SIG-M5 treated with dmso at 0.1 percent for 504 hours (cell line): ENCODE measurements around the gene PCBP4.

Source experiments
- DNase-seq: peaks from one replicate; lab custom pipeline; 2025; ENCODE audit not compliant: unreplicated experiment; lab: John Stamatoyannopoulos, UW

Gene PCBP4

DNA sequence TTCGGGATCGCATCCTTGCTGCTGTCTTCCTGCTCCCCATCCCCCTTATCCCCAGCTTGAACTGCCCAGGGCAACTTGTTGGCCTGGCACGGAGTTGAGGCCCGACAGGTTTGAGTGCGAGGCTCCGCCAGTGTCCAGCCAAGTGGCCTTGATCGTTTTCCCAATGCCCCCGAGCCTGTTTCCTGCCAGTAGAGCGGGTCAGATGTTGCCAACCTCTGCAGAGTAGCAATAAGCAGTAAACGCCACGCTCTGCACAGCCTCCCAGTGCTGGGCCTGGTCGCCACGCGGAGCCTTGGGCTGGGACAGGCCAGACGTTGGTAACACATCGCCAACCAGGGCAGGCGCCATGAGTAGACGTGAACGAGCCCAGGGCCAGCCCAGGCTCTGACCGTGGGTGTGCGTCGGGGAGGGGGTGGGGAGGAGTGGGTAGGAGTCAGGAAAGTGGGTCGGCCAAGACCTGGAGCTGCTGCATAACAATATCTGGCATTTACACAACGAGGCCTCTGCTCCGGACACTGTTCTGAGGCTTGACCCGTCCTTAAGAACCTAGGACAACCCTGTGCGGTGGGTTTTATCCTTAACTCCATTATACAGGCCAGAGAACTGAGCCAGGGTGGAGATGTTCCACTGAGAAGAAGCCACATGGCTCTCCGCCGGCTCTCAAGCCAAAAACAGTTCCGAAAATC lies 7.2 kb upstream of the PCBP4 start:
- DNase-seq, result no peak

DNA sequence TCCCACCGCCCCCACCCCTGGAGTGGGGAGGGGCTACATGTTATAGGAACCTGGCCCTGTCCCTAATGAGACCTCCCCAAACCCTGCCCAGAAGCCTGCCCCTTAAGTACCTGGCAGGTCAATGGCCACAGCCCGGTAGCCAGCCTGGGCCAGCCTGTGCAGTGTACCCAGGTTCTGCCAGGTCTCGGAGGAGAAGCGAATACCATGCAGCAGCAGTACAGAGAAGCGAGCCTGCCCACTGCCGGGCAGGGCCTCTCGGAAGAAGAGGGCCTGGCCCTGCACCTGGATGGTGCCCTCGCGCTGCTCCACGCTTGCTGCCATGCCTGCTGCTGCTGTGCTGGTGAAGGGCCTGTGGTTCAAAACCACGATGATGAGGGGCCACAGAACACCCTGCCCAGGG lies 4.1 kb upstream of the PCBP4 start:
- DNase-seq, result no peak

DNA sequence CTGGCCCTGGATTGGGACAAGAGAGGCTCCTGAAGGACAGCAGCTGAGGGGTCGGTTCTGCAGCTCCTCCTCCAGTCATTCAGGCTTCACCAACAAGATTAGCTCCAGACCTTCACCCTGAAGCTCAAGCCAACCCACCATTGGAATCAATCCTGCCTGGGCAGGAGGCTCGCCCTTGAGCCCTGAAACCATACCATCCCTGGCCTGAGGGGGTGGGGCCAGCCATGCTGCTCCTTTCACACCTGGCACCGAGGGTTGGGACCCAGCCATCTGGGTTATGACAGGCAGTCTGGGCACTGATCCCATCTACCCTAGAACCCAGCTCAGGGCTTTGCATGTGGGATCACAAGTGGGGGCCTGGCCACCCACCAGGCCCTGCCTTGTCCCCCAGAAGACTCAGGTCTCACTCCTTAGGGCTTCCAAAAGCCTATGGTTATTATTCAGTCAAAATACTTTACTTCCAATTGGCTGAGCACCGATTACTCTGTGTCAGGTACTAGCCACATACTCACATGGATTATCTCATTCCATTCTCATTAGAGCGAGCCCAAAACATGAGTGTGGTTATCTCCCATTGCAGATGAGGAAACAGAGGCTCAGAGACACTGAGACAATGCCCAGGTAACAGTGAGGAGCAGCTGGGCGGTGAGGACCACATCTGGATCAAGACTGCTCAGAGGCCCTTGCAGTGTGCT lies 3.5 kb upstream of the PCBP4 start:
- DNase-seq, result no peak

DNA sequence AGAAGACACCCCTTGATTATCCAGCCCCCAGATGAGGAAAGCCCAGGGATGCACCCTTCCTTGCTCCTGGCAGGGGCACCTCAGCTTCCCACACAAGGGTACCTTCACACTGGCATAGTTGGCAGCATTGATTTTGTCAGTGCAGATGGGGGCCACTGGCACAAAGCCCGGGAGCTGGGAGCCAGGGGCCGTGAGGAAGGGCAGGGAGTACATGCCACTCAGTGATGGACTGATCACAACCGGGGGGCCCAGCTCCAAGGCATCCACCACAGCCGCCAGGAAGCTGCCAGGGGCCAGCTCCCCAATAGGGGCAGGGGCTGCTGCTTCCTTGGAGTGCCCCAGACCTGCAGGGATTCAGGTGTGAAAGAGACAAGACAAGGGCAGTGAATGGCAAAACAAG lies 2.6 kb upstream of the PCBP4 start:
- no peak for DNase-seq

DNA sequence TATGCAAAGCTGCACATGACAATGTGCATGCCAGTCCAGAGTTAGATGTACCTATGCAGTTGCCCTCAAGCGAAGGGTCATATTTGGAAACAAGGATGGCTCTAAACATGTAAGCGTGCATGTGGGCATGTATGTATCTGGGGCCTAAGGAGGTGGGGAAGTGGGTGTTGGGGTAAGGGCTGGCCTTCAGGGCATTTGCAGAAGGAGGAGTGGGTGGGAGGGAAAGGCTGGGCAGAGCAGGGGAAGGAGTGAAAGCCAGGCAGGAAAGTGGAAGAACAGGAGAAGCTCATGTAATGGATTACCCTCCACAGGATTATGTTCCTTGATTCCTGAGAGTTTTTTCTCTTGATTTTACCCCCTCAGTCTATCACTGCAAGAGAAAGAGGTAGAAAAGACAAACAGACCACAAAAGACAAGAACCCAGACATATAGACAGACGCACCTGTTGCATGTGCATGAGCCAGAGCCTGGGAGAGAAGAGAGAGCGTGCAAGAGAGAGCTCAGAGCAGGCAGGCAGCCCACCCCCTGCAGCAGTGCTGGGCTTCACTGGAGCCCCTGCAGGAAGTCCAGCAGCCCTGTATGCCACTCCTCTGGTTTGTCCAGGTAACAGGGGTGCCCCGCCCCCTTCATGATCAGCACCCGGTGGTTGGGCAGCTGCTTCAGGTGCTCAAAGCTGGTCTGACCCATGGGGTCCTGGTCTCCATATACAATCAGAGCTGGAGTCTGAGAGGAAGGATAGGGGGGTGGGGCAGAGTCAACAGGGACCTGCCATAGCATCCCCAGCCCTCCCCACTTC lies 1.8 kb upstream of the PCBP4 start:
- DNase-seq, result no peak

DNA sequence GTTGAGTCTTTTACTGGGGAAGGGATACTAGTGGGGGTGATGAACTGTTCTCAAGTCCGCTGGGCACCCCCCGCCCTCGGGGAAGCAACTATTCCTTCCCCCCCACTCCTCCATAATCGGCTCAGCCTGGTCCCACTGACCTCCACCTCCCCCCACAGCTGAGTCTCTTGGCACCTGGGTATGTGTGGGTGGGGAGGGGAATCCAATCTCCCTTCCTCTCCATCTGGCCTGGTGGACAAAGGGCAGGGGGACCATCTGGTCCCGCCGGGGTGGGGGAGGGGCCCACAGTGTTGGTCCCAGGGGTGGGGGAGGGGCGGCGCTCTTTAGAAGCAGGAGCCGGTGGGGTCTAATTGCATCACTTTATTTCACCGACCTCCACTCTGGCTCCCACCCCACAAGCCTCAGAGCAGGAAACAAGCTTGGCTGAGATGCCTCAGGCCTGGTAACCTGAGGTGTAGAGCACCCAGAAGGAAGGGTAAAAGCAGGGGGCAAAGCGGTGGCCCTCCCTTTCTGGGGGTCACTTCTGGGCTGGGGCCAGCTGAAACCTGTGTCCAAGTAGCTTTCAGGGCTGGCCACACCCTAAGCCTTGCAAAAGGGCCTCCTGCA lies 1.0 kb upstream of the PCBP4 start:
- DNase-seq, result no peak

DNA sequence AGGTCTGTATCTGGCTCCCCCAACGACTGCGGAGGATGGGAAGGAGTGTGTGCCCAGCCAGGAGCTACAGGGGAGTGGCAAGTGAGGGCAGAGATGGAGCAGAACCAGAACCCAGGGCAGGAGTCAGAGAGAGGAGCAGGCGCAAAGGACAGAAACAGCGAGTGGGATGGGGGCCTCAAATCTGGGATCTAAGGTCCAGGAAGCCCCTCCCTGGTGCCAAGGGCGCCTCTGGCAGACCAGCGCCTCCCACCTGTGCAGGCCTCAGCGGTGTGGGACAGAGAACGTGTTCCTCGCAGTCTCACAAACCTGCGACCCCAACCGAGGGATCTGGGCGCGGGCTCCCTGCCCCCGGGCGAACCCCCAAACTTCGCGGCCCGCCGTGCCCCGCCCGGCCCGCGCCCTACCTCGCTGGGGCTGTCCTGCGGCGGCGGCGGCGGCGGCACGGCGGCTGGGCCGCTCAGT lies 301 bp downstream of the PCBP4 start:
- no peak for DNase-seq

DNA sequence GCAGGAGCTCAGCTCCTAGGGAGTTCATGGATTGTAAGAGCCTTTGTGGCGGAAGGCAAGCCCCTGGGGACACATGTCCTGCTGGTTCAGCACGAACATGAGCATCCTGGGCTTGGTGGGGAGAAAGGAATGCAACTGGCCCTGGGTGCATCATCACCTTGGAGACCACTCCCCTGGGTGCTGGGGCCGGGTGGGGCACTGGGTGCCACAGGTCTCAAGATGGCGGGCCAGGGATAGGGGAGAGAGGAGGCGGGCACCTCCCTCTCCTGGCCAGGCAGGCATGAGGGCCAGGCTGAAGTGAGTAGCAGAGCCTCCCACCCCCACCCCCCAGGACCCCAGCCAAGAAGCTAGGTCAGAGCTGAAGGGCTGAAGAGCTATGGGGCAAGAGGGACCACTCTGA lies 768 bp downstream of the PCBP4 start:
- no peak for DNase-seq

DNA sequence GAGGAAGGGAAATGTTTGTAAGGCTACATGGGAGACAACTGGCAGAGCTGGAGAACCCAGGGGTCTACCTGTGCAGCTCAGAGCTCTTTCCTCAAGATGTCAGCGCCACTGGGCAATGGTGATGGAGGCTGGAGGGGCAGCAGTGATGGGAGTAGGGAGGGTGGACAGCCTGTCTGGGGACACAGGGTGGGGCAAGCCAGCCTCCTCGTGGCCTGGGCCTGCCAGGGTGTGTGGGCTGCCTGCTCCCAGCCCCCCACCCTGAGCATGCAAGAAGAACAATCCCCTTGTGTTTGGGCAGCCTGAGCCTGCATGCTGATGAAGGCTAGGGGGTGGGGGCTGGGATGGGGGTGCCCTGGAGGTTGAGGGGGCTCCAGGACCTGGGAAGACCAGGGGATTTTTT lies 1.2 kb downstream of the PCBP4 start:
- no peak for DNase-seq

DNA sequence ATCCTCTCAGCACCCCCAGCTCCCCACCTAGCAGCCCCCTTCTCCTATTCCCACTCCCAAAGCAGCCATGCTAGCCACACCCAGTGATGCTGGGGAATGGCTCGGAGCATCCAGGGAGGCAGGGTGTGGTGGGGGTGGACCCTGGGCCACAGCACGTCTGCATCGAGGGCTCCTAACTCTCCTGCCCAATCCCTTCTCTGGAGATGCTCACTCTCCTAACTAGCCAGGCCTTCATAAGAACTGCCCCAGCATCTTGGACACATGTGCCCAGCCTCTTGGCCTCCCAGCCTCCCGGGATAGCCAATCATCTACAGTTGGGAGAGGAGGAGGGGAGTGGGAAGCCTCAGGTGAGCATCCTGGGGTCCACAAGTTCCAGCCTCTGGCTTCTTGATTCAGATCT lies 2.7 kb downstream of the PCBP4 start:
- no peak for DNase-seq

DNA sequence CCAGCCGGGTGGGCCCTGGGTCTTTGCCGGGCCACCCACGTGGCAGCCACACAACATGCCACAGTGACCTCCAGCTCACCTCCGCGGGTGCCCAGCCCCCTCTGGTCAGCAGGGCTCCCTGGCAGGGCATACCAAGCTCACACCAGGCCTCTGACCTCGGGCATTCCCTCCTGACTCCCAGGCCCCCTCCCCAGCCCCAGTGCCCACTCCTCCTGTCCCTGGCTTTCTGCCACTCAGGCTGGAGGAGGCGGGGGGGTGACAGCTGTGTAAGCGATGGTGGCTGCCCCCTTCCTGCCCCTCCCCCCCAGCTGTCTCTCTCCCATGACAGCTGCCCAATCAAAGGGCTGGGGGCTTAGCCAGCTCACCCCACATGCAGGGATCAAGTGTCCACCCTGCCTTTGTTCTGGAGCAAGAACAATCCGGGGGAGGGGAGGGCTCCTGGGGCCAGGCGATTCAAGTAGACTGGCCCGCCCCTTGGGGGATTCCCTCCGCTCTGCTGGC lies 3.3 kb downstream of the PCBP4 start:
- DNase-seq, result no peak

DNA sequence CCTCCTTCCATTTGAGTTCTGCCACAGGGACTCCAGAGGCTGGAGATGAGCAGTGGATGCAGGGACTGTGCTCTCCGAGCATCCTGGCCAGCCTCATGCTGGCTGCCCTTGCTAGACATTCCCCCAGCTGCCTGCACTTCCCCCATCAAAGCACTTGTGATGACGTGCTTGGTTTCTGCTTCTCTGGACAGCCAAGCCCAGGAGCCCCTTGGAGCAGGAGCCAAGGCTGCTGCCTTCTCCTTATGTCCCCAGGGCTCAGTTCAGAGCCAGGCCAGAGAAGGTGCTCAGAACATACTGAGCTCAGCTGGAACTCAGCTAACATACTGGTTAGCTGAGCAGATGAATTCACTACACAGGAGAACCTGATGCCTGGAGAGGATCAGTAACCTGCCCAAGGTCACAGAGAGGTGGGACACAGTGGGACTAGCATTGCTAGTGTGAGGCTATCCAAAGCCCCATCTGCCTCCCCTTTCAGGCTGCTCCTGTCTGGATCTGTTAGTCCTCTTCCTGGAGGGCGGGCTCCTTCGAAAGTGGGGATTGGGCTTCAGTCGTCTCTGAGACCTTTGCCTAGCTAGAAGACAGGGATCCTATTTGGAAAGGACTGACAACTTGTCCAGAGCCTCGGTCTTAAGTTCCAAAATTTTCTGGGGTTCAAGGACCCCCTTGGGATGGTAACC lies 4.3 kb downstream of the PCBP4 start:
- DNase-seq, result no peak

DNA sequence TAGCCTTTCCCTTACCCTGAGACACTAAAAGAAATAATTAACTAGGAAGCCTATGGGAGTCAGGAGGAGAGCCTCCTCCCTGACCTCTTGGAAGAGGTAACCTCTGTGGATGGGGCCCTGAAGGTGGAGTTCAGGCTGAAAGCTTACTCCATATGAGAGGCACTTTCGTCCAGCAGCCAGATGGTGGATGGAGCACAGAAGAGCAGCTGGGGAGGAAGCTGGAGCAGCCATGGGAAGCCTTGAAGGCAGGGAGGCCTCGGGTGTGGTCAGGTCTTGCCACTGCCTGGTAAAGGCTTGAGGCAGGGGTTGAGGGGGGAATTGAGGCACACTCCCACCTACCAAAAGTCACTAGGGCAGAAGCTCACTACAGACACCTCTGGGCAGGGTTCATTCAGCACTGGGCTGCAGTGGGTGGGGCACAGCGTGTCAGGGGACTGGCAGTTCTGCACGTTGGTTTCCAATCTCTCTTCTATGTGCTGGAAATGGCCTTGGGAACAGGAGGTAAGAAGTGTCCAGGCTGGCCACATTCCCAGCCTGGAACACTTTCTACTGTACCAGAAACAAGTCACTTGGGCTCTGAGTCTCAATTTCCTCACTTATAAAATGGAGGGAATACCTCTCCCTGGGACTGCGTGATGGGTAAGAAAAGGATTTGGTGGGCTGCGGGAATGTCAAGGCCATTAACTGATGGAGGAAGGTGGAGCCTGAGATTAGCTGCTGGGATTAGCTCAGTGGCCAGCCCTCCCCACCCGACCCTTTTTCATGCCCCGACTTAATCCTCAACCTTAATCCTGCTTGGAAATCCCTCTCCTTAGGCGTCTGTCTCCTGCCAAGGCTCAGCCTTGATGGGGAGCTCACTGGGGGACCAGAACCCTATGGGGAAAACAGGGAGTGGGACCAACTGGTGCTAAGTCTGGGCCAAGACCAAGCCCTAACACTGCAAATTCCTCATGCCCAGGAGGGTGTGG lies 5.4 kb downstream of the PCBP4 start:
- no peak for DNase-seq

DNA sequence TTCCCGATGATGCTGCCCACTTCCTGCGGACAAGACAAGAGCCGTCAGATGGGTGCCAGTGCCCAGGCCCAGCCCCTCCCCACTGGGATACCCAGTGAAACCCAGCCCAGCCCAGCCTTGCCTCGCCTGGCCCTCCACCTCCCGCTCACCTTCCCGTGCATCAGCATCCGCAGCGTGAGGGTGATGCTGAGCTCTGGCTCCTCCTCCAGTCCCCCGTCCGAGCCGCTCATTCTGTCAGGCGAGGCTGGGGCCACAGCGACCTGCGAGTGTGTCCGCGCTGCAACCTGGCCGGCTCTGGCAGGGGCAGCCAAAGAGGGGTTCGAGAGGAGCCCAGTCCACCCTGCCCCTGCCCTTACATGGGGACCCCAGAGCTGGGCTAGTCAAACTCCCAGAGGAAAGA lies 6.2 kb downstream of the PCBP4 start:
- DNase-seq, result no peak

DNA sequence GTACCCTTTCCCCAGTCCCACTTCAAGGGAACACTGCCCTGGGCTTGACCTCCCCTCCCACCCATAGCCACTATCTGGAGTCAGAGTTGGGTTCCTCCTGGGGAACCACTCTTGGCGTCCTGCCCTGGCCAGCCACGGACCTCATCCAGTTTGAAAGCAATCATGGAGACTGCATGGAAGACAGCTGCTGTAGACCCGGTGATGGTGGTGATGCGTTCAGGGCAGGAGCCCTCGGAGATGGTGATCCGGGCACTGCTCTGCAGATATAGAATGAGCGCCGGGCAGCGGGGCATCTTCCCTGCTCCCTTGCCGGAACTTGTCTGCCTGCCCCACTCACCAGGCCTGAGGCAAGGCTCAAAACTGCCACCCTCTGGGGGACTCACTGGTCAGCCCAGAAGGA lies 6.9 kb downstream of the PCBP4 start:
- DNase-seq, result no peak

DNA sequence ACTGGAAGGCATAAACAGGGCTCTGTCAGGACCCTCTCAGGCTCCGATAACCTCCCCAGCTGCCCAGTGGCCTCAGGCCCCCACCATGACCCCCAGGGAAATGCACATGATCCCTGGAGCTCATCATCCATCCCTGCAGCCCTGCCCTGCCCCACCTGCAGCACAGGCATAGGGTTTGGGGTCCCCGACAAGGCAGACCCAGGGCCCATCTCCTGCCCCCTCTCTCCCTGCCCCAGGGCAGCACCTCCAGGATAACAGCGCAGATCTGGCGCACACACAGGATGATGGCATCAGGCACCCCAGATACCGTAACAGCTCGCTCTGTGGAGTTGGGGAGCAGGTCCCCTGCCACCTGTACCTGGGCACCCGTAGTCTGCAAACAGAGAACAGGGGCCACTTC lies 7.6 kb downstream of the PCBP4 start:
- no peak for DNase-seq

DNA sequence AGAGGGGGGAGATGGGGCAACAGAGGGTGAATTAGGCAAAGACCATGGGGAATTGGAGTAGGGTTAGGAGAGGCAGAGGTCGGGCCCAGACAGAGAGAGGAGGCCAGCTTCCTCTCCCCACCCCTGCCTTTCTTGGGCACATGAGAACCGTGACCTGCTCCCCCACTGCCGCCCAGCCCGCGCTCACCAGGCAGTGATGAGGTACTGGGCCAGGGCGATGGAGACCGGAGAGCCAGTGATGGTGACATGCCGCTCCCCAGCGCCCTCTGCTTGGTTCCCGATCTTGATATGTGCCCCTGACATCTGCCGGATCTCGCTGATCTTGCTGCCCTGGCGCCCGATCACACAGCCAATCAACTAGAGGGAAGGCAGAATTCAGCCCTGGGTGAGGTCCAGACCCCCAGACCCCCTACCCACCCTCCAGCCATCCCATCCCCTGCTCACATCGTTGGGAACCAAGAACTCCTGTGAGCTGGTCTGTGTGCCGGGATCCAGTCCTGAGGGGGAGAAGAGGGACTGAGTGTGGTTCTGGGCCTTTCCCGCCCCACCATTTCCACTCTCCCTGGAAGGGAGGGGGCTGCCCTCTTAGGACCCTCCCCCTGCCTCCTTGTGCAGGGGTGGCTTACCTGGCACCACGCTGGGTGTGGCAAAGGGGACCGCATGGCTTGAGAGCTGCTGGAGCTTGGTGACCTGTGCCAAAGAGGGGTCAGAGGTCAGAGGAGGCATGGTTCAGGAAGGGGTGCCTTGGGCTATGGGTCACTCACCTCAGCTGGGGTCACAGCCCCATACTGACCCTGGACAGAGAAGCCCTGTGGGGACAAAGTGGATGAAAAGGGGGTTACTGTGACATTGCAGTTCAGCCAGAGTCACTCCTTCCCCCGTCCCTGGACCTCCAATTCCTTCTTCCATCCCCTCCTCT lies 8.4 kb downstream of the PCBP4 start:
- no peak for DNase-seq

DNA sequence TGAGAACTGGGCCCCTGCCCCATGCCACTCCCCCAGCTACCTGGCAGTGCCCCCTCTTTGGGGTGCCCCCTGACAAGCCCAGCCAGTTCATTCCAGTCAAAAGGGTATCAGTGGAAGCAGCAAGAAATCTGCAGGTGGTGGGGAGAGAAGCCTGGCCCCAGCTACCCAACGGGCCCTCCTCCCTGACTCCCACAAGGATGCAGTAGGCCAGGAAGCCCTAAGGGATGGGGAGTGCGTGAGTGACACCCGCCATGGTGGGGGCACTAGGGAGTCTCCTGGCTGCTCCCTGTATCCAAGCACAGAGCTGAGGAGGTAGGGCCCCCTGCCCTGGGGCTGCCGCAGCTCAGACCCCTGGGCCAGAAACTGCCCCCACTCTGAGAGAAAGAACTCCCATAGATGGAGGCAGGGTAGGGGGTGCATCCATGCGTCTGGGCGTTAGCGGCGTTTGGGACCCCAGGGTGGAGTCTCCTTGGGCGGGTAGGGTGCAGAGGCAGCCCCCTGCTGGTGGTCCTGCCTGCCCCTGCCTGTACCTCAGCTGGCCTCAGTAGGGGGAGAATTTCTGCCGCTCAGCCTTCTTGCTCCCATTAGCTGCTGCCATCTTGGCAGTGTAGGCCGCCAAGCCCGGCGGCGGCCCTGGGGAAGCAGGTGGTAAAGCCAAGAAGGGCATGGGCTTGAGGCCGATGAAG lies 9.6 kb downstream of the PCBP4 start:
- DNase-seq, result no peak
